ENCODE results near the gene ZBTB12.
A peak's percentile ranks its signal among the peaks of the same experiment; 100 is the strongest.

The ZBTB12 gene

GRCh38 chr6:31922942-31923341, 21.1 kb upstream of the ZBTB12 start:
- no peak for DNase-seq (ENCODE audit: low read depth in 2 of 2)
- no peak for TF ChIP-seq CTCF (IDR thresholded peaks at IDR 0.05; ENCODE audit: low read depth, low read length)
- no peak overlapping the region for H3K4me3 ChIP-seq (replicated peaks in 1 of 2; ENCODE audit: low read depth in 2 of 2, low read length in 2 of 2)

- peak; percentile 20 to 32 for DNase-seq (ENCODE audit: low read depth in 2 of 2)
- no peak for TF ChIP-seq CTCF (IDR thresholded peaks at IDR 0.05; ENCODE audit: low read depth, low read length)
- no peak overlapping the region for H3K4me3 ChIP-seq (replicated peaks in 1 of 2; ENCODE audit: low read depth in 2 of 2, low read length in 2 of 2)
Observed at GRCh38 chr6:31920811-31921210, 18.9 kb upstream of the ZBTB12 start.

GRCh38 chr6:31919624-31920303, 17.9 kb upstream of the ZBTB12 start:
- no peak for DNase-seq (ENCODE audit: low read depth in 2 of 2)
- TF ChIP-seq CTCF (IDR thresholded peaks at IDR 0.05; ENCODE audit: low read depth, low read length) = no peak
- H3K4me3 ChIP-seq (replicated peaks in 1 of 2; ENCODE audit: low read depth in 2 of 2, low read length in 2 of 2) = no peak overlapping the region

GRCh38 chr6:31918069-31918720, 16.3 kb upstream of the ZBTB12 start:
- no peak for TF ChIP-seq CTCF (IDR thresholded peaks at IDR 0.05; ENCODE audit: low read depth, low read length)
- no peak overlapping the region for H3K4me3 ChIP-seq (replicated peaks in 1 of 2; ENCODE audit: low read depth in 2 of 2, low read length in 2 of 2)
- peak in 1 of 2 donors; percentile 38 for DNase-seq (ENCODE audit: low read depth in 2 of 2)

- H3K4me3 ChIP-seq (replicated peaks in 1 of 2; ENCODE audit: low read depth in 2 of 2, low read length in 2 of 2) = no peak overlapping the region
- DNase-seq (ENCODE audit: low read depth in 2 of 2) = no peak
- no peak for TF ChIP-seq CTCF (IDR thresholded peaks at IDR 0.05; ENCODE audit: low read depth, low read length)
Observed at GRCh38 chr6:31915756-31916155, 13.9 kb upstream of the ZBTB12 start.

GRCh38 chr6:31915351-31915750, 13.5 kb upstream of the ZBTB12 start:
- DNase-seq (ENCODE audit: low read depth in 2 of 2) = no peak
- no peak for TF ChIP-seq CTCF (IDR thresholded peaks at IDR 0.05; ENCODE audit: low read depth, low read length)
- no peak overlapping the region for H3K4me3 ChIP-seq (replicated peaks in 1 of 2; ENCODE audit: low read depth in 2 of 2, low read length in 2 of 2)
